Activated naive CD4-positive, alpha-beta T cell treated with anti-CD3 and anti-CD28 coated beads, Interleukin-2, amount 50 U/mL, for 72 hours (primary cell): ENCODE measurements around the gene GPR139. TPM values are rescaled to one million over a fixed set of nuclear protein-coding genes. Genes with fewer than 3 reads are reported as not detected.

Source experiments
- ATAC-seq, 2 donors: fragments of 150-1000 bp; cut with Tn5 transposase; 2 replicates each; pipeline ENCODE4 v1.10.0; 2021; ENCODE audit warnings: mild to moderate bottlenecking in 2 of 2, moderate library complexity in 2 of 2
- DNase-seq, 2 donors: peaks; one replicate each; pipeline ENCODE4 v3.0.0; 2021 to 2022; ENCODE audit warnings: low spot score in 2 of 2
- H3K27ac Mint-ChIP-seq, 2 donors: one replicate each; pipeline ENCODE4 v1.8.0; 2022; ENCODE audit warnings: mild to moderate bottlenecking in 2 of 2, mixed read lengths in 2 of 2
- H3K36me3 Mint-ChIP-seq, 2 donors: one replicate each; pipeline ENCODE4 v1.8.0; 2022; ENCODE audit warnings: mixed read lengths in 2 of 2
- H3K9me3 Mint-ChIP-seq, 2 donors: one replicate each; pipeline ENCODE4 v1.8.0; 2022; ENCODE audit warnings: mixed read lengths in 2 of 2
- total RNA-seq, 2 donors: library from RNA; stranded (reverse); gene quantifications; one replicate each; pipeline ENCODE4 v1.2.3, GENCODE V29; 2022

GPR139 gene
- total RNA-seq = not detected

- Mint-ChIP-seq H3K9me3 (peaks cover 5 to 6% of the 10 kb centered on the region in 2 donors), H3K36me3 (no peaks in the 10 kb centered on the region), H3K27ac (no peak within 1 kb of the TSS)
- ATAC-seq (no peak), DNase-seq (no peak)
These were observed at the start of gene GPR139 for GRCh38 chr16:20073203-20074098. Gene GPR139, minus strand, starts transcription at chr16:20073890. Its CDS starts 274 bp downstream, at chr16:20073616.

- Mint-ChIP-seq H3K9me3 (peaks cover 19 to 24% of the 10 kb centered on the region in 2 donors), H3K36me3 (peaks cover 16 to 19% of the 10 kb centered on the region in 2 donors), H3K27ac (no peak overlapping the region)
- no peak for DNase-seq
- ATAC-seq = no peak
These were observed 48.3 kb upstream of the GPR139 start for GRCh38 chr16:20122011-20122410.

GRCh38 chr16:20114356-20114755, 40.7 kb upstream of the GPR139 start:
- peaks cover 0 to 3% of the 10 kb centered on the region in 2 donors for H3K9me3 Mint-ChIP-seq
- no peak for DNase-seq
- H3K27ac Mint-ChIP-seq = no peak overlapping the region
- ATAC-seq = no peak
- H3K36me3 Mint-ChIP-seq = no peaks in the 10 kb centered on the region

DNA sequence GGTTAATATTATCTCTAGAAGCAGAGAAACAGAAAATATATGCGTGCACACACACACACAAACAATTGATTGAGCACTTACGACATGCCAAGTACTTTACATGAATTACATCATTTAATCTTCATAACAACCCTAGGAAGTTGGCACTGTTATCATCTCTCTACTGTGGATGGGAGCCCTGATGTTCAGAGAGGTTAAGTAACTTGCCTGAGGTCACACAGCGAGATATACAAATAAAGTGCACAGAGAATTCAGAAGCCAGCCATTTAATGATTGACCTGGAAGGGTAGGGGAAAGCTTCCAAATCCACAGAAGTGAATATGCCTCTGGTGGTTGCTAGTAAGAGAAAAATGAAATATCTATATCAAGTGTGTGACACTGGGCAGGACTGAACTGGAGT, 37.5 kb upstream of the GPR139 start:
- Mint-ChIP-seq H3K36me3 (no peaks in the 10 kb centered on the region), H3K27ac (no peak overlapping the region), H3K9me3 (peaks cover 0 to 8% of the 10 kb centered on the region in 2 donors)
- DNase-seq = no peak
- no peak for ATAC-seq

DNA sequence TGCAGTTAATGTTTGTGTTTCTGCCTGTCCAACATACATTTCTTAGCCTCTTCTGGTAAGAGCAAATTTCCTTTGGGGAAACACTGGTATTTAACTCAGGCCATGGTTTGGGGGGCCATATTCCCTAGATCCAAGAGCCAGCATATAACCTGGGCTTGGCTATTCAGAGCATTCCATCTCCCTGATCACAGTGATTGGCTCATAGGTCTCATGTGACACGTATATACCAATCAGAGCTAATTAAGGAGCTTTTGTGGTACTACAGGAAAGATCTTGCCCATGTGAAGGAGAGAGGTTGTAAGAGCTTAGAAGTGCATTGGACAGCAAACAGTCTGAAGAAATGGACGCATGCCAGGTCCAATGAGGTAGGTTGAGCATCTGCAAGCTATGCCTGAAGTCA, 33.4 kb upstream of the GPR139 start:
- DNase-seq = no peak
- Mint-ChIP-seq H3K27ac (no peak overlapping the region), H3K9me3 (peaks cover 0 to 8% of the 10 kb centered on the region in 2 donors), H3K36me3 (no peaks in the 10 kb centered on the region)
- ATAC-seq = no peak

- H3K36me3 Mint-ChIP-seq = no peaks in the 10 kb centered on the region
- H3K27ac Mint-ChIP-seq = no peak overlapping the region
- DNase-seq = no peak
- ATAC-seq = no peak
- peaks cover 0 to 11% of the 10 kb centered on the region in 2 donors for H3K9me3 Mint-ChIP-seq
These were observed 31.0 kb upstream of the GPR139 start for GRCh38 chr16:20104563-20105183.

- no peak for ATAC-seq
- no peak for DNase-seq
- Mint-ChIP-seq H3K27ac (no peak overlapping the region), H3K9me3 (peaks cover 0 to 6% of the 10 kb centered on the region in 2 donors), H3K36me3 (no peaks in the 10 kb centered on the region)
These were observed 28.8 kb upstream of the GPR139 start for GRCh38 chr16:20102521-20102920.

- Mint-ChIP-seq H3K27ac (no peak overlapping the region), H3K36me3 (no peaks in the 10 kb centered on the region)
- no peak for ATAC-seq
These were observed 28.3 kb upstream of the GPR139 start for GRCh38 chr16:20102021-20102420.

DNA sequence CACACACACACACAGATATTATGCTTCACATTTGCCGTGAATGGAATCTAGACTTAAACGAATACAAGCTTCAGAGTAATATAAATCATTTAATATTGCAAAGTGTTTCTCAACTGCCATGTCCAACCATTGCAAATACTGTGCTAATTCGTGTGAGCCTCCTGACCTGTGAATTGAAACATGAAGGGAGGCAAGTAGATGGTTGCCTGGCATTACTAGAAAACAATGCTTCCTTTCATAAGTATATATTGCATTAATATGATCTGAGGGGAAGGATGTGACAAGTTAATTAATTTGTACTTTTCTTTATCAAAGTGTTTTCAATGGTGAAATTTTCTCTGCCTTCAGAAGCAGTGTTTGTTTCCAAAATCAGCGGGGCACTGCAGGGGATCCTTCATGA, 25.7 kb upstream of the GPR139 start:
- DNase-seq (no peak), ATAC-seq (no peak)
- Mint-ChIP-seq H3K36me3 (no peaks in the 10 kb centered on the region), H3K9me3 (peaks cover 0 to 9% of the 10 kb centered on the region in 2 donors), H3K27ac (no peak overlapping the region)

More at GRCh38 chr16:20102021-20102420, 28.3 kb upstream of the GPR139 start:
- no peak for DNase-seq
- peaks cover 0 to 9% of the 10 kb centered on the region in 2 donors for H3K9me3 Mint-ChIP-seq

- DNase-seq = no peak
- Mint-ChIP-seq H3K36me3 (no peaks in the 10 kb centered on the region), H3K27ac (no peak overlapping the region), H3K9me3 (peaks cover 0 to 12% of the 10 kb centered on the region in 2 donors)
- no peak for ATAC-seq
These were observed 20.5 kb upstream of the GPR139 start for GRCh38 chr16:20094157-20094556.

GRCh38 chr16:20089246-20089965, 15.7 kb upstream of the GPR139 start:
- Mint-ChIP-seq H3K27ac (no peak overlapping the region), H3K9me3 (peaks cover 0 to 13% of the 10 kb centered on the region in 2 donors), H3K36me3 (no peaks in the 10 kb centered on the region)
- ATAC-seq = no peak
- no peak for DNase-seq

DNA sequence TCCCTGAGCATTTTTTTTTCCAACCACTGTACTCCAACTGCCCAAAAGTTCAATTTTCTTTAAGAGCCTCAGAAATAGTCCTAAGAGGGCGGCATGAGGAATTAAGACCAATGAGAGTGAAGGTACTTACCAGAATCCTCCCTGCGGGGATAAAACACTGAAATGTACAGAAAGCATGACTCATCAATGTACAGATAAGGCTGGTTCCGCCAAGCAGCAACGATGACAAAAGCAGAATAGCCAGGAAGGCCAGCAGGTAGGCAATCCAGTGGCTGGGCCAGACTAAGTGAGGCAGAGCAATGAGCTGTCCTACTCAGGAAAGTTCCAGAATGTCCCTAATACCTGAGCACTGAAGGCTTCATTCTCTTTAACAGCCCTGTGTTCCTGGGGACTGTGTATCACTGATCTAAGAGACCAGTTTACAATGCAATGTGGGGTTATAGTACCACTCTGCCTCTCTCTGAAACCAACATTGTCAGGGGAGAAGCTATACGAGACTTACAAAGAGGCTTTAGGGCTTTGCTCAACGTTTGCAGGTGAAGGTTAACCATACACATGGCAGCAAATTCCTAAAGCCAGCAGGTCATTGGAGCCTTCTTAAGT, 11.0 kb upstream of the GPR139 start:
- H3K36me3 Mint-ChIP-seq = no peaks in the 10 kb centered on the region
- DNase-seq = no peak
- H3K9me3 Mint-ChIP-seq = peaks cover 8% of the 10 kb centered on the region in 2 donors
- H3K27ac Mint-ChIP-seq = no peak overlapping the region
- no peak for ATAC-seq

DNA sequence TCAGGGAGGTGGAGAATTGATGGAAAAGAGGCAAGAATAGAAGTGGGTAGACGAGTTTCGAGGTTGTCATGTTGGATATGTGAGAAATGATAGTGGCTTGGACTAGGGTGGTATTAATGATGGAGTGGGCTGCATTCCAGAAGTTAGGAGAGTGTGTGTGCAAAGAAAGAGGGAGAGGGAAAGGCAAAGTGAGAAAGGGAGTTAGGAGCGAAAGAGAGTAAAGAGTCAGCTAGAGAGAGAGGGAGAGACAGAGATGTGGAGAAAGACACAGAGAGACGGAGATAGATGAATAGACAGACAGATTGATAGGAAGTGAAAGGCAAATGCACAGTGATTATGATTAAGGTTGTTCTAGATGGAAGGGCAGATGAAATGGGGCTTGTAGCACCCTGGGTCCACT, 5.4 kb upstream of the GPR139 start:
- DNase-seq = no peak
- Mint-ChIP-seq H3K36me3 (no peaks in the 10 kb centered on the region), H3K27ac (no peak overlapping the region), H3K9me3 (peaks cover 6 to 8% of the 10 kb centered on the region in 2 donors)
- no peak for ATAC-seq

GRCh38 chr16:20075243-20075642, 1.6 kb upstream of the GPR139 start:
- Mint-ChIP-seq H3K27ac (no peak overlapping the region), H3K9me3 (peaks cover 0 to 6% of the 10 kb centered on the region in 2 donors), H3K36me3 (no peaks in the 10 kb centered on the region)
- ATAC-seq = no peak
- DNase-seq = no peak

- H3K36me3 Mint-ChIP-seq = no peaks in the 10 kb centered on the region
- no peak overlapping the region for H3K27ac Mint-ChIP-seq
- ATAC-seq (no peak), DNase-seq (no peak)
- peaks cover 5 to 11% of the 10 kb centered on the region in 2 donors for H3K9me3 Mint-ChIP-seq
These were observed 655 bp upstream of the GPR139 start for GRCh38 chr16:20074099-20074991.

GRCh38 chr16:20072874-20073202, 852 bp downstream of the GPR139 start:
- H3K36me3 Mint-ChIP-seq = no peaks in the 10 kb centered on the region
- H3K27ac Mint-ChIP-seq = no peak overlapping the region
- no peak for DNase-seq
- ATAC-seq = no peak
- H3K9me3 Mint-ChIP-seq = peaks cover 5 to 6% of the 10 kb centered on the region in 2 donors
